Umbilical cord (tissue), 2 donors: ENCODE data around the gene SFMBT1. TPM values are rescaled to one million over a fixed set of nuclear protein-coding genes. Genes with fewer than 3 reads are reported as not detected.

Source experiments
- DNase-seq: peaks from one replicate; pipeline ENCODE4 v3.0.0-alpha.2; 2015; ENCODE audit warnings: low spot score
- total RNA-seq: library from RNA; depleted of rRNA; stranded (reverse); fragments of >200 nt; gene quantifications from one replicate; pipeline ENCODE4 v1.2.3, GENCODE V29; 2014; ENCODE audit warnings: low replicate concordance; ENCODE audit not compliant: insufficient read depth

SFMBT1 gene
- total RNA-seq, 1 donor from 2014 or later = 5.1 TPM

DNA sequence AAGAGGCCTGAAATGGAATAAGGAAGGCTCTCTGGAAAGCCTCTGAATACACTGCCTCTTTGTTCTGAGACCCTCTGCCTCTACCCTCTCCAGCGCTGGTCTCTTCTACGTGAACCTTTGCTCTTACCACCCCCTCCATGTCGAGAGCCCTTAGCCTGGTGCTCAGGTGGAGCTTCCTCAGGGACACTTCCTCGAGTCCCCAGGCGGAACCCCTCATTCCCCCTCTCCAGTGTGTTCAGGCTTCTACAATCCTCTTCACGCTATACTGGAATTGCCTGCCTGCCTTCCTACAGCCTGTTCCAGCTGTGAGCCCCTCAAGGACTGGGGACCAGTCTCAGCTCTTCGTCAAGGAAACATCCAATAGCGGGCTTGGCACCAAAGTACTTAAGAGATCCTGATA, 156.0 kb downstream of the SFMBT1 start:
- no peak for DNase-seq

GRCh38 chr3:52887166-52887565, 158.7 kb downstream of the SFMBT1 start:
- no peak for DNase-seq

- DNase-seq = no peak
Observed at GRCh38 chr3:52886049-52886730, 159.7 kb downstream of the SFMBT1 start.

- DNase-seq = no peak
Observed at GRCh38 chr3:52882377-52882776, 163.5 kb downstream of the SFMBT1 start.

- DNase-seq = no peak
Observed at GRCh38 chr3:52881871-52882270, 164.0 kb downstream of the SFMBT1 start.

DNA sequence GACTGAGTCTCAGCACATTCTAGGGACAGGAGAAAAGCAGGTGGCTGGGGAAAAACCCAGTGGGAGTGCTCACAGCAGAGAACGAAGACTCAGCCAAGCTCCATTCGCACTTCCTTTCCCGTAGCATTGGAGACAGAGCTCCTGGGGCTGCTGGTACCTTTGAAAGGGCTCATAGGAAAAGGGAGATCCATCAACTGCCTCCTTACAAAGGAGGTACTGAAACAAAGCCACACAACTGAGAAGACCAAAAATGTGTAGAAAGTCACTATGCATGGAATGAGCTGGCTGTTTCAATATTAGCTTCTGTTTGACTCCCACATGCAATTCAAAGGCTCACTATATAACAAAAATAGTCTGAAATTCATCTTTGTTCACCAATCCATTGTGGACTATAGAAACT, 165.4 kb downstream of the SFMBT1 start:
- no peak for DNase-seq

- DNase-seq = no peak
Observed at GRCh38 chr3:52880047-52880446, 165.8 kb downstream of the SFMBT1 start.

GRCh38 chr3:52879581-52879980, 166.3 kb downstream of the SFMBT1 start:
- DNase-seq = no peak

DNA sequence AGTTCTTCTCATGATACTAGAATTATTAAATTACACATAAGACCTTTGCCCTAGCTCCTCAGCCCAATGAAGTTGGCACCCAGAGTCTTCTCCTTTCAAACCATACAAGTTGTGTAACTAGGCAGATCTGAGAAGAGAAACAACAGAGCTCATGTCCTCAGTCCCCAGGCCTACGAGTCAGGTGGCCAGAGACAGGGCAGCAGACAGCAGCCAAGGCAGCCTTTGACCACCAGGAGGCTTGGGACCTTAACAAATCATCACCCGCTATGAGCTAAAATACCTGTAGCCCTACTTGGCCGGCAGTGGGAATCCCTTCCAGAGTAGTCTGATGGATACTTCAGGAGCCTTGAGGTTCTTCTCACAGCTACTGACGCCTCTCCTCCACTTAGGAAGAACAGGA, 166.8 kb downstream of the SFMBT1 start:
- DNase-seq = no peak

DNA sequence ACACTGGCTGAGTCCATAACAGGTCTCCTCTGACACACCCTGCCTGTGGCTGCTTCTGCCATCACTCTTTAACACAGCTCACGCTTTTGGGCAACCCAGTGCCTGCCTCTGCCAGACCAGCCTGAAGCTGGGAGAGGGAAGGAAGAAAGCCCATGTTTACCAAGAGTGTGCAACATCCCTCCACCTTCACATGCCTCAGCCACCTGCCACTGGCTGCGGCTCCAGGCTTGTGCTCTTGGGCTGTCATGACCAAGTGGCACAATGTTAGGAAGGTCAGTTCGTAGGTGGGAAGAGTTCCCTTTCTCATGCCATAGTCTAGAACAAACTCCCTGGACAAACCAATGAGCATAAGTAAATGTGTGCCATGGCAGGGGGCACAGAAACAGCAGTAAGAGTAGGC, 168.8 kb downstream of the SFMBT1 start:
- no peak for DNase-seq

DNA sequence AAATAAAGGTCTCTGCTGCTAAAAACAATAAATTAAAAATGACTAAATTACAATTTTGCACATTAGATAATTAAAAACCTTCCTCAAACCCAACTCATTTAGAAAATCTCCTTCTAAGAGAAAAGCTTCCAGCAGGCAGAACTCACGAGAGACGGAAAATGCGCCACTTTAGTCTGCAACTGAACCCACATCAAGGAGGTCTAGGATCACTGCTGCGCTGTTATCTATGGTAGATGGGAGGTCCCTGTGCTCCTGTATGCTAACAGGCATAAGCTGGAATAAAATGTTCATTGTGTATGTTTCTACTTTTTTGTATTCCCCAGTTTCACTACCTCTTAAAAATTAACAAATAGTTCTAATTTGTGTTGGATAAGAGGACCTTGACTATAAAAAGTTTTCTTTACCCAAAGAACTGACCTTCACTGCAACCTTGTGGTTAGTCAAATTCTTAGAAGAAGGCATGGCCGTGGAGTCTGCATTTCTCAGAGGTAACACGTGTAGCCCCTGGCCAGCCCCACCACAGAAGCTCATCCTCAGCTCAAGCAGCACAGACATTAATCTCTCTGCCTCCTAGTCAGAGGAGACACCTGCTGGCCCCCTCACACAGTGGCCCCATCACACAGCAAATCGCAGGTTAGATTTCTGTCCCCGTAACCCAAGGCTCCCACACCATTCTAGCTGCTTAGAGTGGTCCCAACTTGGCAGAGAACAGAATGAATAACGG, 170.8 kb downstream of the SFMBT1 start:
- no peak for DNase-seq

DNA sequence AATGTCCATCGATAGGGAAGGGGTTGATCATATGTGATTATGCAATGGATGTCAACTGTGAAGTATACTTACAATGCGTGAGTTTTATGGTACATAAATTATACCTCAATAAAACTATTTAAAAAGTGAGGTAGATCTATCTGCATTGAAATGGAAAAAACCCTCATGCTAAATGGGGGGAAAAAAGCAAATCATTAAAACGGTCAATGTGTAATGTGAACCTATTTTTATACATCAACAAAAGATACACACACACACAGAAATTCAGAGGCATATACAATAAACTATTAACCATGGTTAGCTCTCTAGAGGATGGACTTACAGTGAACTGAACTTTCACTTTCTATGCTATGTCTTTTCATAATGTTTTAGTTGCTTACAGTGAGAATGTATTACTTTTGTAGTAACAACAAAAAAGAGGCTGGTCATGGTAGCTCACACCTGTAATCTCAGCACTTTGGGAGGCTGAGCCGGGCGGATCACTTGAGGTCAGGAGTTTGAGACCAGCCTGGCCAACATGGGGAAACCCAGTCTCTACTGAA, 171.6 kb downstream of the SFMBT1 start:
- no peak for DNase-seq

GRCh38 chr3:52873433-52874159, 172.3 kb downstream of the SFMBT1 start:
- DNase-seq = no peak

DNA sequence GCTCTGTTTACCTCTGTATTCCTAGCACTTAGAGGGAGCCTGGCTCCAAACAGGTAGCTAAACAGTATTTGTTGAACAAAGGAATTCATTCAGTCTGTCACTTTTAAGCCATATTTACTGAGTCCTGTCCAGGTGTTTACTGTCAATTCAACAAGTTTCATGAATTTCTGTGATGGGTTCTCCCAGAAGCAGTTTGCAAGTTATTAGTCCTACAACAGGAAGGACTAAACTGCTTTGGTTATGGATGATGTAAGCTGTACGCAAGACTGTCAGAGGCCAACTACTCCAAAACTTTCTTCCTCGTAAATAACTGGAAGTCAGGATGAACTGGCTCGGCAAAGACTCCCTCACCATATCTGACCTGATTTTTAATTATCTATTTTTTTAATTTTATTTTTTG, 173.6 kb downstream of the SFMBT1 start:
- DNase-seq = no peak

GRCh38 chr3:52871761-52872160, 174.1 kb downstream of the SFMBT1 start:
- DNase-seq = no peak

GRCh38 chr3:52870471-52870870, 175.4 kb downstream of the SFMBT1 start:
- no peak for DNase-seq

DNA sequence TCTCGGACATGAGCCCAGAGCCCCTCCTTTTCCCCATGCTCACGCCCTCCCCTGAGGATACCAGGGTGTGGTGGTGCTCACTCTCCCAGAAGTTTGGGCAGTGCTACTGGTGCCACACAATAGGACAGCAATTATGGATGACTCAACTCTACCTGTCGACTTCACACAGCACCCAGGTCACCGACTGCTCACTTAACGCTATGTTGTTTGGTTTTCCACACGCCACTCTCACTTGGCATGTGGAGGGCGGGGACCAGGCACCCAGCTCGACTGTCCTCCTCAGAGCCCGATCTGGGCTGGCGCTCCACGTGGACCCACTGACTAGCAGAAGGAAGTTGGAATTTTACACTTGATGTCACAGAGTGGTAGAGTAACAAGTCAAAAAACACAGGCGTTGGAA, 179.4 kb downstream of the SFMBT1 start:
- DNase-seq = no peak

DNA sequence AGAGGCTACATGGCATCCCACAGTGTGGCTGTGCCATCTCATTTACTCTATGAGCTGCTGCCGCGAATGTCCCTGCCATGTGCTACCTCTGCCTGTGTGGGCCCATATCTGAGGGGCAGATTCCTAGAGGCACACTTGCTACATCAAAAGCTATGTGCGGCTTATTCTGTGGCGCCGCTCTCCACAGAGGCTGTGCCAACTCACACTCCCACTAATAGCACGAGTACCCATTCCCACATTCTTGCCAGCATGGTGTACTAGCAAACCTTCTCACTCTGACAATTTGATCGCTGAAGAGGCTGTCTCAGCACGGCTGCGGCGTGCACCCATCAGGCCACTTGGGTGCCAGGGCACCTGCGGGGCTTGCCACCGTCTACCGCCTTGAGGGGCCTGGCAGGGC, 179.9 kb downstream of the SFMBT1 start:
- no peak for DNase-seq

GRCh38 chr3:52860424-52860768, 185.5 kb downstream of the SFMBT1 start:
- DNase-seq = no peak

DNA sequence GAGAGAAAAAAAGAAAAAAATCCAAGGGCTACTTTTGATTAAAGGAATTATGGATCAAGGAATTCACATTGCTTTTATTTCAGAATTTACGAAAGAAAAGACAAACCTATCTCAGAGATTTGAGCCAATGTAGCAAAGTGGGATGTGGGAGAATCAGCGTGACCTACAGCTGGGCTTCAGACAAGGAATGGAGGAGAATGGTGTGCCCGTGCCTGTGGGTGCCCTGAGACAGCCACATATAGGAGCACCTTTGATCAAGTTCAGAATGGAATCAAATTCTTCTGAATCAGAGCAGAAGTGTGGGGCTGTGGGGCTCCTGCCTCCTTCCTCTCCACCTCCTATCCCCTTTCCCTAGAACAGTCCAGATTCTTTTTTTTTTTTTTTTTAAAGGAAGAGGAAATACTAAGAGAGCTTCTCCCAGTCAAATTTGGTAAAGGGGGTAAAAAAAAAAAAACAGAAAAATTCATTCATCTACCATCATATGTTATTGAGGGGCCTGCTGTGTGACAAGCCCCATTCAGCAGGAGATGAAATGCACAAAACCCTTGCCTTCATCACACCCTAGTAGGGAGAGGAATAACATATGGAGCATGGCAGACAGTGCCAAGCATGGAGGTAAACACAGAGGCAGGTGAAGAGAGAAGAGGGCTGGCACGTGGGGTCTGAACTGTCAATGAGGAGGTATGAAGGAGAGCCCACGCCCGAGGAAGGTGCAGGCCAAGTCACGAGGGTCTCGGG, 186.0 kb downstream of the SFMBT1 start:
- DNase-seq = no peak

DNA sequence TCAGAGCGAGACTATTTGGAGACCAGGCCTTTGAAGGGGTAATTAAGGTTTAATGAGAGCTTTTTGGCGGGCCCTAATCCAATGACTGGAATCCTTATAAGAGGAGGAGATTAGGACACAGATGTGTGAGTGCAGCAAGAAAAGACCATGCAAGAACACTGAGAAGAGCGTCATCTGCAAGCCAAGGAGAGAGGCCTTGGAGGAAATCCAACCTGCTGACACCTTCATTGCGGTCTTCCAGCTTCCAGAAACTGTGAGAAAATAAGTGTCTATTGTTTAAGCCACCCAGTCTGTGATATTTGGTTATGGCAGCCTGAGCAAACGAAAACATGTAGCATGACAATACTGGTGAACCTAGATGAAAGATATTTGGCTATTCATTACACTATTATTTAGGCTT, 188.0 kb downstream of the SFMBT1 start:
- DNase-seq = no peak

DNA sequence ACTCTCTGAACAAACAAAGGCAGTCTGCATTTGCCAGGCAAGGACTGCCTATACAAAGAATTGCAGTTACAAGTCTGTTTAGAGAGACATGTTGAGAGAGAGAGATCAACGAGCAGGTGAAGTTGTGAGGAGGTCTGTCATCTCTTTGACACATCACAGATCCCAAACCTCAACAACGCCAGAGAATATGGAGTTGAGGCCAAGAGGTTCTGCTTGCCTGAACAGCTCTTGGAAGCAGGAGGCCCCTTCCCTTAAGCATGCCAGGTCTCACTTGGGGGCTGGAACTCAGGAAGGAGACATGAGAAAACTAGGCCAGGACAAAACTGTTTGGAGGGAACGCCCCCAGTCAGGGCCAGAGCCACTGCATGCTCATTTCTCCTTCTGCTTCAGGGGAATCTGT, 188.7 kb downstream of the SFMBT1 start:
- DNase-seq = peak; percentile 10
